Endothelial cell (in vitro differentiated cells): ENCODE data around the gene ITGAD. TPM values are rescaled to one million over a fixed set of nuclear protein-coding genes. Genes with fewer than 3 reads are reported as not detected.

Experiments
- DNase-seq: peaks from one replicate; pipeline ENCODE4 v3.0.0; 2021; ENCODE audit warnings: low spot score
- H3K27ac Mint-ChIP-seq: one replicate; pipeline ENCODE4 v1.8.0; 2021; ENCODE audit warnings: mixed read lengths, inconsistent platforms; ENCODE audit not compliant: unreplicated experiment
- H3K27me3 Mint-ChIP-seq: one replicate; pipeline ENCODE4 v1.8.0; 2021; ENCODE audit warnings: mild to moderate bottlenecking, moderate library complexity, mixed read lengths, inconsistent platforms; ENCODE audit not compliant: unreplicated experiment
- H3K36me3 Mint-ChIP-seq: one replicate; pipeline ENCODE4 v1.8.0; 2021; ENCODE audit warnings: mild to moderate bottlenecking, low read depth, mixed read lengths, inconsistent platforms; ENCODE audit not compliant: unreplicated experiment
- H3K4me1 Mint-ChIP-seq: one replicate; pipeline ENCODE4 v1.8.0; 2021; ENCODE audit warnings: mild to moderate bottlenecking, mixed read lengths, inconsistent platforms; ENCODE audit not compliant: unreplicated experiment
- H3K4me3 Mint-ChIP-seq: one replicate; pipeline ENCODE4 v1.8.0; 2021; ENCODE audit warnings: mild to moderate bottlenecking, mixed read lengths, inconsistent platforms; ENCODE audit not compliant: unreplicated experiment
- H3K9me3 Mint-ChIP-seq: one replicate; pipeline ENCODE4 v1.8.0; 2021; ENCODE audit warnings: mixed read lengths, inconsistent platforms; ENCODE audit not compliant: unreplicated experiment
- CTCF ChIP-seq: fragments of 200-600 bp; sonication (generic); IDR thresholded peaks from one replicate; pipeline ENCODE4 v1.5.0; 2021; ENCODE audit warnings: antibody characterized with exemption; ENCODE audit not compliant: unreplicated experiment
- total RNA-seq: library from RNA; stranded (reverse); fragmentation: NEBNext Ultra II Directional; extraction: Animal tissue kit (Norgen Biotek cat#: 25700); gene quantifications from one replicate; pipeline ENCODE4 v1.2.1, GENCODE V29; 2021; ENCODE audit not compliant: unreplicated experiment

Gene ITGAD
- total RNA-seq, 1 donor from 2014 or later = not detected

GRCh38 chr16:31351246-31351941, 41.7 kb upstream of the ITGAD start:
- no peaks in the 10 kb centered on the region for H3K9me3 Mint-ChIP-seq
- TF ChIP-seq CTCF = no peak
- H3K4me3 Mint-ChIP-seq = no peak overlapping the region
- peaks cover 12% of the 10 kb centered on the region for H3K27me3 Mint-ChIP-seq
- H3K4me1 Mint-ChIP-seq = peaks cover 5% of the 10 kb centered on the region
- H3K27ac Mint-ChIP-seq = no peak overlapping the region
- H3K36me3 Mint-ChIP-seq = peaks cover 4% of the 10 kb centered on the region
- DNase-seq = no peak

GRCh38 chr16:31351942-31352325, 41.2 kb upstream of the ITGAD start:
- Mint-ChIP-seq H3K4me3 (no peak overlapping the region), H3K27ac (no peak overlapping the region), H3K27me3 (peaks cover 15% of the 10 kb centered on the region), H3K36me3 (peaks cover 4% of the 10 kb centered on the region), H3K9me3 (no peaks in the 10 kb centered on the region), H3K4me1 (peaks cover 5% of the 10 kb centered on the region)
- DNase-seq = no peak
- no peak for TF ChIP-seq CTCF

GRCh38 chr16:31352376-31353115, 40.6 kb upstream of the ITGAD start:
- H3K4me3 Mint-ChIP-seq = no peak overlapping the region
- no peak for TF ChIP-seq CTCF
- no peak overlapping the region for H3K27ac Mint-ChIP-seq
- H3K4me1 Mint-ChIP-seq = peaks cover 5% of the 10 kb centered on the region
- H3K36me3 Mint-ChIP-seq = peaks cover 5% of the 10 kb centered on the region
- no peaks in the 10 kb centered on the region for H3K9me3 Mint-ChIP-seq
- H3K27me3 Mint-ChIP-seq = peaks cover 12% of the 10 kb centered on the region
- no peak for DNase-seq

GRCh38 chr16:31354394-31355291, 38.5 kb upstream of the ITGAD start, which contains the start of gene ITGAX:
TSS of gene ITGAX (plus strand) at chr16:31355176. CDS start at chr16:31355255, 79 bp downstream.
- TF ChIP-seq CTCF = no peak
- H3K4me3 Mint-ChIP-seq = no peak within 1 kb of the TSS
- peaks cover 7% of the 10 kb centered on the region for H3K36me3 Mint-ChIP-seq
- H3K27me3 Mint-ChIP-seq = peaks cover 12% of the 10 kb centered on the region
- H3K9me3 Mint-ChIP-seq = no peaks in the 10 kb centered on the region
- no peak for DNase-seq
- no peaks in the 10 kb centered on the region for H3K4me1 Mint-ChIP-seq
- H3K27ac Mint-ChIP-seq = no peak within 1 kb of the TSS
